ENCODE data around the gene FZD4. TPM values are rescaled to one million over a fixed set of nuclear protein-coding genes. Genes with fewer than 3 reads are reported as not detected.
"Not testable (repeated sequence)": the region's sequence is repeated elsewhere in the genome, so short reads cannot be mapped to it uniquely, and the experiment has no call there.

The FZD4 gene
- total RNA-seq, 1 experiment from 2014 or later: 4.4 TPM

DNA sequence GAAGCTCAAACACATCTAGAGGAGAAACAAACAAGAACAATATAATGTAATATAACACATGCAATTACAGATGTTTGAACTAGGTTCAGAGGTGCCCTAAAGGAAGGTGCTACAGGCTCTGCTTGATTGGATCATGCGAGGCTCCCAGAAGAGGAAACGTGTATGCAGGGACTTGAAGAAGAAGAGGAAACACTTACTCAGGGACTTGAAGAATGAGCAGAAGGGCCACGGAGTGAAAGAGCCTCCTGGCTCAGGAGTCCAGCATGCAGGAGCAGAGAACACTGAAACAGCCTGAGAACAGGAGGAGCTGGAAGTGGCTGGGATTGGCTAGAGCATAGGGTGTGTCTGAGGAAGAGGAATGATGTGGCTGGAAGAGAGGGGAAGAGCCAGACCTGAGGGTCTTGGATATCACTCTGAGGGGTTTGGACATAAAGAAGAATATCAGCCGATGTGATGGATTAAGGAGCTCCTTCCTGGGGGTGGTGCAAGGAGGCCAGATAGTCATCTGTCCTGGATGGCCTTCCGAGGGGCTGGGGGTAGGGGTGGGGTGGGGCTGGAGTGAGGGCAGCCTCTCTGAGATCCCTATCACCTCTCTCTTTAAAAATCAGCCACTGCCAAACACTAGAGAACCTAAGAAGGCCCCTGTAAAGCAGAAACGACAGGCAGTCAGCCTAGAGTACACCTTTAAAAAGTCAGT lies 16.8 kb downstream of the FZD4 start:
- ChIA-PET RAD21 (ENCODE audit: low non-redundant PET in 1 of 2, low total read pairs in 2 of 2, uncharacterized antibody in 2 of 2, unreplicated experiment in 2 of 2) (interaction anchor here (0.6 to 1.7 kb wide), 4 partner anchors 20 to 483 kb away, joined by 3 to 5 read pairs (median 4); no protein-coding TSS in a partner anchor), CTCF (interaction anchor here (1.0 to 2.9 kb wide), 12 partner anchors 9 to 1078 kb away, joined by 3 to 20 read pairs (median 4); partner anchors contain the start of gene FZD4), POLR2A (no interaction called here)
- intact Hi-C loops (cut with micrococcal nuclease): loop anchor here (5.0 kb wide), 1 partner anchor 414 kb away; no protein-coding TSS in a partner anchor
- no peaks in the 10 kb centered on the region for H3K27me3 ChIP-seq (ENCODE audit: insufficient read depth, low read length)
- H3K27ac ChIP-seq (ENCODE audit: low read depth, low read length): no peak overlapping the region
- no peak overlapping the region for H2AFZ ChIP-seq (ENCODE audit: low read depth, low read length, poor library complexity, severe bottlenecking)
- H3K79me2 ChIP-seq (ENCODE audit: insufficient read depth, low read length): no peaks in the 10 kb centered on the region
- TF ChIP-seq EZH2phosphoT487 (IDR thresholded peaks at IDR 0.05; ENCODE audit: borderline replicate concordance) (no peak), EGR1 (IDR thresholded peaks at IDR 0.05; ENCODE audit: low read depth) (no peak), POLR2A (IDR thresholded peaks at IDR 0.05; ENCODE audit: borderline replicate concordance, extremely low read depth, insufficient read depth, insufficient read length) (no peak), TCF7L2 (IDR thresholded peaks at IDR 0.05; ENCODE audit: borderline replicate concordance, extremely low read depth, insufficient read depth, insufficient read length) (no peak), ZFX (IDR thresholded peaks at IDR 0.05) (no peak), ZBTB33 (IDR thresholded peaks at IDR 0.05; ENCODE audit: extremely low read depth, insufficient replicate concordance, low read length) (no peak), JUND (IDR thresholded peaks at IDR 0.05) (no peak), ELF1 (IDR thresholded peaks at IDR 0.05; ENCODE audit: borderline replicate concordance, low read depth) (no peak)
- TF ChIP-seq, protein P1, sequence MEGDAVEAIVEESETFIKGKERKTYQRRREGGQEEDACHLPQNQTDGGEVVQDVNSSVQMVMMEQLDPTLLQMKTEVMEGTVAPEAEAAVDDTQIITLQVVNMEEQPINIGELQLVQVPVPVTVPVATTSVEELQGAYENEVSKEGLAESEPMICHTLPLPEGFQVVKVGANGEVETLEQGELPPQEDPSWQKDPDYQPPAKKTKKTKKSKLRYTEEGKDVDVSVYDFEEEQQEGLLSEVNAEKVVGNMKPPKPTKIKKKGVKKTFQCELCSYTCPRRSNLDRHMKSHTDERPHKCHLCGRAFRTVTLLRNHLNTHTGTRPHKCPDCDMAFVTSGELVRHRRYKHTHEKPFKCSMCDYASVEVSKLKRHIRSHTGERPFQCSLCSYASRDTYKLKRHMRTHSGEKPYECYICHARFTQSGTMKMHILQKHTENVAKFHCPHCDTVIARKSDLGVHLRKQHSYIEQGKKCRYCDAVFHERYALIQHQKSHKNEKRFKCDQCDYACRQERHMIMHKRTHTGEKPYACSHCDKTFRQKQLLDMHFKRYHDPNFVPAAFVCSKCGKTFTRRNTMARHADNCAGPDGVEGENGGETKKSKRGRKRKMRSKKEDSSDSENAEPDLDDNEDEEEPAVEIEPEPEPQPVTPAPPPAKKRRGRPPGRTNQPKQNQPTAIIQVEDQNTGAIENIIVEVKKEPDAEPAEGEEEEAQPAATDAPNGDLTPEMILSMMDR (IDR thresholded peaks at IDR 0.05 in 2 of 3, conservative IDR thresholded peaks at IDR 0.05 in 1 of 3; ENCODE audit: borderline replicate concordance in 1 of 3, insufficient read depth in 1 of 3, low read depth in 2 of 3, low read length in 2 of 3): no peak
- ATAC-seq (no peak), DNase-seq (ENCODE audit: low read depth, low spot score) (no peak)
- H3K36me3 ChIP-seq (ENCODE audit: control insufficient read depth in 1 of 2, insufficient read depth in 2 of 2, low read length in 2 of 2): no peaks in the 10 kb centered on the region
- no peaks in the 10 kb centered on the region for H3K9me3 ChIP-seq (ENCODE audit: control insufficient read depth in 1 of 2, insufficient read depth in 1 of 2, low read depth in 1 of 2, low read length in 2 of 2)
- H3K4me3 ChIP-seq (replicated peaks in 1 of 2; ENCODE audit: low read depth in 1 of 2, low read length in 2 of 2): no peak overlapping the region
- H3K9ac ChIP-seq (ENCODE audit: low read length): no peak overlapping the region
- no TSS peak for BruUV-seq (replicated peaks)
- H3K9me2 ChIP-seq (ENCODE audit: insufficient read depth): no peaks in the 10 kb centered on the region
- no peaks in the 10 kb centered on the region for H4K20me1 ChIP-seq (ENCODE audit: insufficient read depth)
- no peaks in the 10 kb centered on the region for H3K4me1 ChIP-seq (ENCODE audit: control insufficient read depth in 1 of 2, insufficient read depth in 2 of 2, low read length in 2 of 2)
- H3K4me2 ChIP-seq (ENCODE audit: low read length): no peak overlapping the region

- intact Hi-C loops (cut with micrococcal nuclease): loop anchor here (5.0 kb wide), 1 partner anchor 415 kb away; no protein-coding TSS in a partner anchor
- H2AFZ ChIP-seq (ENCODE audit: low read depth, low read length, poor library complexity, severe bottlenecking); H3K36me3 ChIP-seq (ENCODE audit: control insufficient read depth in 1 of 2, insufficient read depth in 2 of 2, low read length in 2 of 2); DNase-seq (ENCODE audit: low read depth, low spot score); H3K79me2 ChIP-seq (ENCODE audit: insufficient read depth, low read length); H3K9ac ChIP-seq (ENCODE audit: low read length); H3K9me2 ChIP-seq (ENCODE audit: insufficient read depth); RAD21 ChIA-PET (ENCODE audit: low non-redundant PET in 1 of 2, low total read pairs in 2 of 2, uncharacterized antibody in 2 of 2, unreplicated experiment in 2 of 2); H3K27me3 ChIP-seq (ENCODE audit: insufficient read depth, low read length); BruUV-seq (replicated peaks); H4K20me1 ChIP-seq (ENCODE audit: insufficient read depth); H3K4me2 ChIP-seq (ENCODE audit: low read length); POLR2A ChIA-PET; H3K4me3 ChIP-seq (replicated peaks in 1 of 2; ENCODE audit: low read depth in 1 of 2, low read length in 2 of 2); H3K9me3 ChIP-seq (ENCODE audit: control insufficient read depth in 1 of 2, insufficient read depth in 1 of 2, low read depth in 1 of 2, low read length in 2 of 2); ATAC-seq; H3K4me1 ChIP-seq (ENCODE audit: control insufficient read depth in 1 of 2, insufficient read depth in 2 of 2, low read length in 2 of 2); H3K27ac ChIP-seq (ENCODE audit: low read depth, low read length): not testable (repeated sequence)
- CTCF ChIA-PET: interaction anchor here (1.1 to 2.1 kb wide), 2 partner anchors 352 to 484 kb away, joined by 3 to 15 read pairs; no protein-coding TSS in a partner anchor
Observed at GRCh38 chr11:86937193-86937806, 17.9 kb downstream of the FZD4 start.
